ENCODE results near the gene PDE7B.

The PDE7B gene

DNA sequence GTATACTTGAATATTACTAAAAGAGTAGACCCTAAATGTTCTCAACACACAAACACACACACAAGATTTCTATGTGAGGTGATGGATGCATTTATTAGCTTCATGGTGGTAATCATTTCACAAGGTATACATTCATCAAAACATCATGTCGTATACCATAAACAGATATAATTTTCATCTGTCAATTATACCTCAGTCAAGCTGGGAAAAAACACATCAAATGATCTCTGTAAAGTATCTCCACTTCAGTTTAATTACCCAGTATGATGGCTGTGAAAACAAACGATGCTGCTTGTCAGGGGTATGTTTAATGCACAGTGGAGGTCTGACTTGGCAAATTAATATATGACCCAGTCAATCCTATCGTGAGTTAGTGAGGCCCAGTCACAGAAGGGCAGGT is 241.4 kb downstream of the PDE7B start:
- H3K4me3 ChIP-seq (ENCODE audit: control insufficient read depth, low read depth, low read length), result no peak overlapping the region
- TF ChIP-seq CTCF (IDR thresholded peaks at IDR 0.05; ENCODE audit: control insufficient read depth, insufficient read depth, low read depth, low read length, missing control alignments), result no peak
- no peak for DNase-seq (ENCODE audit: low read depth)

GRCh38 chr6:136093835-136094234 is 242.3 kb downstream of the PDE7B start:
- no peak for DNase-seq (ENCODE audit: low read depth)
- TF ChIP-seq CTCF (IDR thresholded peaks at IDR 0.05; ENCODE audit: control insufficient read depth, insufficient read depth, low read depth, low read length, missing control alignments), result no peak
- H3K4me3 ChIP-seq (ENCODE audit: control insufficient read depth, low read depth, low read length), result no peak overlapping the region

- no peak overlapping the region for H3K4me3 ChIP-seq (ENCODE audit: control insufficient read depth, low read depth, low read length)
- no peak for DNase-seq (ENCODE audit: low read depth)
- TF ChIP-seq CTCF (IDR thresholded peaks at IDR 0.05; ENCODE audit: control insufficient read depth, insufficient read depth, low read depth, low read length, missing control alignments), result no peak
These were observed 243.3 kb downstream of the PDE7B start for GRCh38 chr6:136094812-136095211.

DNA sequence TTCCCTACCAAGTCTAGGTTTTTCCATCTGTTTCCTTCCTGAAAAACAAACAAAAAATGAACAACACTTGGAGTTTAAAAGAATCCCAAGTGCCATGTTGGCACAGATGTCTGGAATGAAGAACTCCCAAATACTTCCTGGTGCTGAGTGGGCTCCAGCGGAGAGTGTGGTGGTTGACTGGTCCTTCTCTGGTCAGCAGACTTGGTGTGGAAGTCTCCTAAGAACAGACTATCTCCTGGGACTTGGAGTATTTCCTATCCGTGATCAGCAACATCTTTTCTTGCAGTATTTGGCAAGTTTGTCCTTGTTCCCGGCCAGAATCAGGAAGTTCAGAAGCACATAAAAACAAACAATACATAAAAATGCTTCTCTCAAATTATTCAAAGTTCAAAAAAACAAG is 244.5 kb downstream of the PDE7B start:
- no peak overlapping the region for H3K4me3 ChIP-seq (ENCODE audit: control insufficient read depth, low read depth, low read length)
- DNase-seq (ENCODE audit: low read depth), result no peak
- TF ChIP-seq CTCF (IDR thresholded peaks at IDR 0.05; ENCODE audit: control insufficient read depth, insufficient read depth, low read depth, low read length, missing control alignments), result no peak

DNA sequence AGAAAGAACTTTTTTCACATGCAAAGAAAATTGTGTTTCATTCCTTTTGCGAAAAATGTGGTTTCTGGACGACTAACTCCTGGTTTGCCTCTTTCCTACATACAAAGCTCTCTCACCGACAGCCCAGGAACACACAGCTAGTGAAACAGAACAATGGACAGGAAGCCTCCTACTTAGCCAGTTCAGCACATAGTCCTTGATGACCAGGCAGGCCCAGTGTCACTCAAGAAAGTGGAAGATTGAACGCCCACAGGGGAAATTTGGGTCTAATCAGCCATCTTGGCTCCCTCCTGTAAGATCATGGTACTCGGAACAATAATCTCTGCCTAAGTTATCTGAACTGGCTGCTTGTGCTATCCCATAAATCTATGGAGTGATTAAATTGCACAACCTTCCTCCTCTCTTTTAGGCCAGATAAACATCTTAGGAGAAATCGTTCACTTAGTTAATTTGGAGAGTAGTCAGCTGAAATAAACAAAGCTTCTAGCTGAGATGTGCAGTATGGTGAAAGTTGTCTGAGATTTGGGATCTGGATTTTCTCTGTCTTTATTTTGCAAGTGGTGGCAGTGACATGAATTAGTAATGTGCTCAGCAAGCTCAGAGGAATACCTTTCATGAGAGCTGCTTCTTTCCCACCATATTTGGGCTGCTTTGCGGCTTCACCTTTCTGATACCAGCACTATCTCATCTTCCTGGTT is 251.6 kb downstream of the PDE7B start:
- no peak for DNase-seq (ENCODE audit: low read depth)
- TF ChIP-seq CTCF (IDR thresholded peaks at IDR 0.05; ENCODE audit: control insufficient read depth, insufficient read depth, low read depth, low read length, missing control alignments), result no peak
- H3K4me3 ChIP-seq (ENCODE audit: control insufficient read depth, low read depth, low read length), result no peak overlapping the region

DNA sequence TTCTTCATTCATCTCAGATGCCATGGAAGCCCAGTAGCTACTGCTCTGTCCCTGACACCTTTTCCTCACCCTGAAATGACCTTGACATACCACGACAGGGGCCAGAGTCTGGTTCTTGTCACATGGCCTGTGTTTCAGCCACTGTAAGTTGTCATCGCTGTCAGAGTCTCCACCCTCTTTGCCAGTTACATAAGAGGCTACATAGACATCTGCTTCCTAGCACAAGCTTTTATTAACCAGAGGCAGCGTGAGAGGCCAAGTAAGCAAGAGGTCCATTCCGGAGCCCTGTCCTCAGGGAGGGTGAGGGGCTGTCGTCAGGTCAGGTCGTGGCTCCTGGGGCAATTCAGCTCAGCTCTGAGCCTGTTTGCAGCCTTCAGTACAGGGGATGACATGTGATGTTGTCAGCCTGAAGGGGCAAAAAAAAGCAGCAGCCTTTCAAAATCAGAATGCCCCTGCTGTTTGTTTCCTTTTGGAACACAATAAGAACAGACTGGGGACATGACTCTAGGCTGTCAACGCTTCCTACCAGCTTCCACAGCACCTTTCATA is 252.3 kb downstream of the PDE7B start:
- H3K4me3 ChIP-seq (ENCODE audit: control insufficient read depth, low read depth, low read length), result no peak overlapping the region
- no peak for TF ChIP-seq CTCF (IDR thresholded peaks at IDR 0.05; ENCODE audit: control insufficient read depth, insufficient read depth, low read depth, low read length, missing control alignments)
- no peak for DNase-seq (ENCODE audit: low read depth)

Measured in AG09309 (cell line).